ENCODE results near the gene MYLK4.

The MYLK4 gene

DNA sequence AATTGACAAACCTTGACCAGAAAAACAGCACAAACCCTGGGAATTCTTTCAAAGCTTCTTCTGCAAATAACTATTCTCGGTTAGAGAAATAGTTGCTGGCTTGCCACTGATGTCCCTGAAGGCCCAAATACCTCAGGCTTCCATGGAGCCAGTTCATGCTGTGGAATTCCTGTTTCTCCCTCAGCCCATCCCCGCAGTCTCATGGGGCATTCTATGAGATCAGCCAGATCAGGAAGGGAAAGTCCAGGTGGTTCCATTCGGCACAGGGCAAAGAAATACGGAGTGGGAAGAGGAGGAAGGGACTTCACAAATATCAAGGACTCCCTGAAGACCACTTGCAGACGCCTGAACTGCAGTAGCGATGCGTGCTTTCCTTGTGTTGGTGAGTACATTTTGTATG lies 63.3 kb downstream of the MYLK4 start:
- TF ChIP-seq, protein P1, sequence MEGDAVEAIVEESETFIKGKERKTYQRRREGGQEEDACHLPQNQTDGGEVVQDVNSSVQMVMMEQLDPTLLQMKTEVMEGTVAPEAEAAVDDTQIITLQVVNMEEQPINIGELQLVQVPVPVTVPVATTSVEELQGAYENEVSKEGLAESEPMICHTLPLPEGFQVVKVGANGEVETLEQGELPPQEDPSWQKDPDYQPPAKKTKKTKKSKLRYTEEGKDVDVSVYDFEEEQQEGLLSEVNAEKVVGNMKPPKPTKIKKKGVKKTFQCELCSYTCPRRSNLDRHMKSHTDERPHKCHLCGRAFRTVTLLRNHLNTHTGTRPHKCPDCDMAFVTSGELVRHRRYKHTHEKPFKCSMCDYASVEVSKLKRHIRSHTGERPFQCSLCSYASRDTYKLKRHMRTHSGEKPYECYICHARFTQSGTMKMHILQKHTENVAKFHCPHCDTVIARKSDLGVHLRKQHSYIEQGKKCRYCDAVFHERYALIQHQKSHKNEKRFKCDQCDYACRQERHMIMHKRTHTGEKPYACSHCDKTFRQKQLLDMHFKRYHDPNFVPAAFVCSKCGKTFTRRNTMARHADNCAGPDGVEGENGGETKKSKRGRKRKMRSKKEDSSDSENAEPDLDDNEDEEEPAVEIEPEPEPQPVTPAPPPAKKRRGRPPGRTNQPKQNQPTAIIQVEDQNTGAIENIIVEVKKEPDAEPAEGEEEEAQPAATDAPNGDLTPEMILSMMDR (IDR thresholded peaks at IDR 0.05; ENCODE audit: low read depth, low read length): no peak
- Histone ChIP-seq H3K36me3 (no peaks in the 10 kb centered on the region), H3K4me1 (no peaks in the 10 kb centered on the region), H3K9me3 (no peaks in the 10 kb centered on the region), H3K4me3 (ENCODE audit: low read depth, low read length) (no peak overlapping the region), H3K27me3 (peaks cover 5% of the 10 kb centered on the region)
- DNase-seq: no peak

DNA sequence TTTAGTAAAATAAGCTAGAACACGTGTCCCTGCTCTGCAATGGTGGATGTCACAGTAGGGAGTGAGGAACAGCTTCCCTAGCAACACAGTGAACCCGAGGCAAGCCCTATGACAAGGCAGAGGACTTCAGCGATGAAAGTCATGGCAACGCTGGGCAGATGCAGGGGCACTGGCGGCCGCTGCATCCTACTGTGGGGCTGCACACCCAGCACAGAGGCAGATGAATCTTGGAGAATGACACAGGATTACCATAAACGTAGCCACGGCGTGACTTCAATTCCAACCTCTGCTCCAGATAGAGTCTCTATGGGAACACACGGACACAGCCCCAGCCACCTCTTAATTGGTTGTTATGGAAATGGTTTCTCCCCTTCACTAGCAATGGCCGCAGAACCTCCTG lies 64.2 kb downstream of the MYLK4 start:
- Histone ChIP-seq H3K4me3 (ENCODE audit: low read depth, low read length) (no peak overlapping the region), H3K4me1 (no peaks in the 10 kb centered on the region), H3K9me3 (no peaks in the 10 kb centered on the region), H3K36me3 (no peaks in the 10 kb centered on the region), H3K27me3 (peaks cover 5% of the 10 kb centered on the region)
- TF ChIP-seq, protein P1 (IDR thresholded peaks at IDR 0.05; ENCODE audit: low read depth, low read length): no peak
- no peak for DNase-seq

DNA sequence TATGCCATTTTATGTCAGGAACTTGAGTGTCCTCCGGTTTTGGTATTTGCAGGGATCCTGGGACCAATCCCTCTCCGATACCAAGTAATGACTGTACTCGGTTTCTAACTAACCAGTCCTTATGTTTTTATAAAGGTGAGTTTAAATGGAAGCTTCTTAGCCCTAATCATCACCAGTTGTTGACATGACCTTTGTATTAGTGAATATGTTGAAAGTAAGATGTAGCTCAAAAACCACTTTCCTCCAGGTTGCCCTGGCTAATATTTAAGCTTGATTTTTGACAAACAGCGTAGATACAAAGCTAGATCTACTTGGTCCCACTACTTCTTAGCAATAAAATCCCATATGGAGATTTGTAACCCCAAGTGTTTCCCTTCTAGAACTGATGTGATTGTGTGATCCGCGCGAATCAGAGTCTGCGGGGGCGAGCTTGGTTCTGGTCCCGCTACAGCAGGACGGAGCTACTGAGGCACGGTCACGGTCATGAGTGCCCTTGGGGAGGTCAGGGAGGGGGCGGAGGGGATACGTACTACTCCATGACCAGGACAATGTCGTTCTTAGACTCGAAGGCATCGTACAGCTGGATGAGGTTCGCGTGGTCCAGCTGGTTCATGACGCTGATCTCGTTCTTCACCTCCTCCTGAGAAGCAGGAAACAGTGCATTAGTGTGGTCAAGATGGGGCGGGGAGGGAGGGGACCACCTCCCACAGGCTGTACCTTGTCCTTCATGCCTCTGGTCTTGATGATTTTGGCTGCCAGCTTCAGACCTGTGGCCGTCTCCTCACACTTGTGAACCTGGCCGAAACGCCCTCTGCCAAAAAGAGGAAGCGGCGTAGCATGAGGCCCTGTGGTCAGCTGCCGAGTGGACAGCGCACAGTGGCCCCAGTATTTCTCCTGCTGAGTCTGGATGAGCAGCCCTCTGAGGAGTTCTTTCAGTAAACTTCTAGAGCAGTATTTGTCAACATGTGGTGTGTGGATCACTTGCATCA lies 65.7 kb downstream of the MYLK4 start:
- TF ChIP-seq, protein P1 (IDR thresholded peaks at IDR 0.05; ENCODE audit: low read depth, low read length): no peak
- no peaks in the 10 kb centered on the region for H3K9me3 ChIP-seq
- DNase-seq: no peak

DNA sequence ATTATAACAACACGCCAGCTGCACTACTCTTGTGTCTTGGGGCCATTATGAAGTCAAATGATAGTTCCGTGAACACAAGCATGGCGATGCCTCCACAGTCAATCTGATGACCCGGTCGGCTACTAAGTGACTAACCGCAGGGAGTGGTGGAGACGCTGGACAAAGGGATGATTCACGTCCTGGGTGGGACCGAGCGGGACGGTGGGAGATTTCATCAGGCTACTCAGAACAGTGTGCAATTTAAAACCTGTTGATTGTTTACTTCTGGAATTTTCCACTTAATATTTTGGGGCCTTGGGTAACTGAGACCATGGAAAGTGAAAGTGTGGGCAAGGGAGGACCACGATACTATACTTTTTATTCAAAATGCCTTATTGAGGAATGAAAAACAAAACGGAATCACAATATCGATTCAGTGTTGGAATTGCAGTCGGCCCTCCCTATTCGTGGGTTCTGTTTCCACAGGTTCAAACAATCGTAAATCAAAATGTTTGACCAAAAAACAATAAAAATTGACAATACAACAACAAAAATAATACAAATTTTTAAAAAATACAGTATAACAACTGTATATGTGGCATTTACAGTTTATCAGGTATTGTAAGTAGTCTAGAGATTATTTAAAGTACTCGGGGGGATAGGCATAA lies 66.5 kb downstream of the MYLK4 start:
- TF ChIP-seq, protein P1 (IDR thresholded peaks at IDR 0.05; ENCODE audit: low read depth, low read length): no peak
- Histone ChIP-seq H3K4me1 (no peaks in the 10 kb centered on the region), H3K4me3 (ENCODE audit: low read depth, low read length) (no peak overlapping the region), H3K9me3 (no peaks in the 10 kb centered on the region), H3K36me3 (no peaks in the 10 kb centered on the region), H3K27me3 (no peaks in the 10 kb centered on the region)
- no peak for DNase-seq

More for the DNA sequence above, 65.7 kb downstream of the MYLK4 start:
- no peaks in the 10 kb centered on the region for H3K36me3 ChIP-seq
- H3K4me1 ChIP-seq: no peaks in the 10 kb centered on the region
- H3K27me3 ChIP-seq: peaks cover 1% of the 10 kb centered on the region
- no peak overlapping the region for H3K4me3 ChIP-seq (ENCODE audit: low read depth, low read length)

DNA sequence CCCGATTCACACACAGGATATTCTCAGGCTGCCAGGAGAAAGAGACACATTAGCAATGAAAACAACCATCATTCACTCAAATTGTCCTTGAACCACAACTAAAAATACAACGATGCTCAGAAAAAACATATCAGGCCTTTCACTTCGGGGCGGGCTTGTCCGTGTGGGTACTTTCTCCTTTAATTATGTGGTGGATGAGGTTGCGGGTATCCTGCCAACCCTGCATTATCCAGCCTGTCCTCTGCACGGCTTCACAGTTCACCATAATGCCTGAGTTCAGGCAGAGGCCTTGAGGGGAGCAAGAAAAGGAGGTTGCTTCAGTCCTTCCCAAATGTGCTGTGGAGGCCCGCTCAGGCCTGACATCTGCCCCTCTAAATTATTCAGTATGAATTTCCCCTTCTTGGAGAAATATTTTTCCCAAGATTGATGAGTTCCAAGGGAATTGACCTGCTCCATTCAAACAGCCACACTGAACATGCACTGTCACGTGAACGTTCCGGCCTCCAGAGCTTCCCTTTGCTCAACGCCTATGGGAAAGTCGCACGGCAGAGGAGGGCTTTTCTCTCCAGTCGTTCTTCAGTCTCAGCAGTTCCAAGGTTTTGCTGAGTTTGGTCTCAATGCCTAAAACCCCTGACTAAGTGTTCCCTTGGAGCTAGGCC lies 70.3 kb downstream of the MYLK4 start:
- no peak overlapping the region for H3K4me3 ChIP-seq (ENCODE audit: low read depth, low read length)
- no peaks in the 10 kb centered on the region for H3K4me1 ChIP-seq
- no peaks in the 10 kb centered on the region for H3K36me3 ChIP-seq
- no peak for DNase-seq
- H3K27me3 ChIP-seq: no peaks in the 10 kb centered on the region; the same call in 1 of the 2 replicates
- TF ChIP-seq, protein P1 (IDR thresholded peaks at IDR 0.05; ENCODE audit: low read depth, low read length): no peak
- no peaks in the 10 kb centered on the region for H3K9me3 ChIP-seq

Measured in BE2C (cell line).